Mesenteric fat pad (tissue), 1 donor: ENCODE data around the gene SYT17. TPM values are rescaled to one million over a fixed set of nuclear protein-coding genes. Genes with fewer than 3 reads are reported as not detected.

Experiments used
- DNase-seq: peaks from one replicate; pipeline ENCODE4 v3.0.0-alpha.2; 2020; ENCODE audit warnings: low spot score
- total RNA-seq: library from RNA; stranded (reverse); fragmentation: NEBNext Ultra II Directional; extraction: Animal tissue kit (Norgen Biotek cat#: 25700); gene quantifications from one replicate; pipeline ENCODE4 v1.2.1, GENCODE V29; 2021
- donor health status: DM: yes; HTN: yes; CAD: no.

Gene SYT17
- total RNA-seq, 1 donor from 2014 or later = 1.1 TPM

DNA sequence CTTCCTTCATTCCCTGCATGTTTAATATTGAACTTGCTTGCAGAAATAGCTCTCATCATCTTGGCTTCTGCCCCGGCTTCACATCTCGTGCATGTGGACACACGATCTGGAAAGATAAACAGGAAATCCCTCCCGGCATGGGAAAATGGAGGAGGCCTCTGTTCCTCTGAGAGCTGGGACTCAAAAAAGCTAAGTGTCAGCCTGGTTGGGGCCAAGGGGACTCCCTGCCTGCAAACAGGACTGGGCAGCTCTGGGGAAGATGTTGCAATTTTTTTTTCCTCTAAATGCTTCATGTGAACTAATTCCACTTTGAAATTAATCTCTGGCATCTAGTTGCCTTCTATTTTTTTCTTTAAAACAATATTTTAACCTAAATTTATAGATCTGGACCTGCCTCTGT lies 29.4 kb upstream of the SYT17 start:
- no peak for DNase-seq

GRCh38 chr16:19139436-19140091 lies 28.5 kb upstream of the SYT17 start:
- DNase-seq = no peak

DNA sequence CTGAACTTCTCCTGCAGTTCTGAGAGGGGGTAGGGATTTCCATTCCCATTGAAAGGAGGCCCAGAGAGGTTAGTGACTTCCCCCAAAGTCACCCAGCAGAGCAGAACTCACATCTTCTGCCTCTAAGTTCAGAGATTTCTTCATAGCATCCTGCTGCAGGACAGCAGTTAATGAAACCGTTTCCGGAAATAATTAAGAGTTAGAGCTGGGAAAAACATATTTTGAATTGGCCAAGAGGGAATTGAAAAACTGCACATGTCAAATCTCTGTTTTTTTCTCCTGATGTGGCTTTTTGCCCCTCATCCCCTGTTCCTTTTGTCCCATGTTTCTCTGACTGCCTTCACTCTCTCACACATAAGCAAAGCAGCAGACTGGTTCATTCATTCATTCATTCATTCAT lies 27.6 kb upstream of the SYT17 start:
- DNase-seq = no peak

DNA sequence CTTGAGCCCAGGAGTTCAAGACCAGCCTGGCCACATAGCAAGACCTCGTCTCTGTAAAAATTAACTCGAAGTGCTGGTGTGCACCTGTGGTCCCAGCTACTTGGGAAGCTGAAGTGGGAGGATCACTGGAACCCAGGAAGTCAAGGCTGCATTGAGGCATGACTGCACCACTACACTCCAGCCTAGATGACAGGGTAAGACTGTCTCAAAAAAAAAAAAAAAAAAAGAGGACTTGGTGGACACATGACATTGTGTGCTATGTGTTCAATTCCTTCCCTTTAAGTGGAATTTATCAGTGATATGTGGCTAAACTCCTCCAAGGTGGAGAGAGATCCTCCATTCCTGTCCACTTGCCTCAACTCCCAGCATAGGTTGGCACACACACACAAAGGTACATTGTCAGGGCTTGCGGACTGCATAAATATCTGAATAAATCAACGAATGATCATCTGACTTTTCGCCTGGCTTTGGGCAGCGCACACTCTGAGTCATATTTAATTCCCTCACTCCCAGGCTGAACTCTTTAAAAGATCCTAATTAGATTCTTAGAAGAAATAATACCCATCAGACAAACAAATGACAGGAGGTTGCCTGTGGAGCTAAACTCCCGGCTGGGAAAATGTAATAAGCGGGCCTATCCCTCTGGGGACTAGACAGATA lies 25.0 kb upstream of the SYT17 start:
- DNase-seq = no peak

- DNase-seq = no peak
Measured at GRCh38 chr16:19143599-19143956, 24.5 kb upstream of the SYT17 start.

DNA sequence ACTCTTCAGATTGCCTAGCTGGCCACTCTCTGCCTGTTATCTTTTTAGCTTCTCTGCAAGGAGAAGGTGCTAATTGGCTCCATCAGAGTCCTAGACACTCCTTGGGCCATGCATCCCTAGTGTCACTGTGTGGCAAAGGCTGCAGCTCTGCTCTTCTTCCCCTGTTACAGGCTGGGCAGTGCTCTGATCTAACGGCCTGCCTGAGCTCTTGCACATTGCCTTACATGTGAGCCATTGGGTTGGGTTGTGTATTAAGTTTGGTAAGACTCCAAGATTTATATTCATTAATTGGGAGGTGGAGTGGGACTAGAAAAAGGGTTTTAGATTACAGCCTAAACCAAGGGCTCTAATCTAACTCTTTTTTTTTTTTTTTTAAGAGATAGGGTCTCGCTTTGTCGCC lies 23.0 kb upstream of the SYT17 start:
- DNase-seq = no peak

DNA sequence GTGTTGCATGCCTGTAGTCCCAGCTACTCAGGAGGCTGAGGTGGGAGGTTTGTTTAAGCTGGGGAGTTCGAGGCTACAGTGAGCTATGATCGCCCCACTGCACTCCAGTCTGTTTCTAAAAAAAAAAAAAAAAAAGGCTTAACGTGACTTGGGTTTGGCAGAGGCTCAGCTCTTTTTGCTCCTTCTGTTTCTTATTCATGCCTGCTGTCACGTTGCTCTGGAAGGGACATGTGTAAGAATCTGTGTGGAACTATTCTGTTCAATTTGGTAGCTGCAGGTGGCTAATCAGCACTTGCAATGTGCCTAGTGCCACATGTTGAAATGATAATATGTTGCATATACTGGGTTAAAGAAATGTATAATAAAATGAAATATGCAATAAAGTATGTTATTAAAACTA lies 20.9 kb upstream of the SYT17 start:
- no peak for DNase-seq

DNA sequence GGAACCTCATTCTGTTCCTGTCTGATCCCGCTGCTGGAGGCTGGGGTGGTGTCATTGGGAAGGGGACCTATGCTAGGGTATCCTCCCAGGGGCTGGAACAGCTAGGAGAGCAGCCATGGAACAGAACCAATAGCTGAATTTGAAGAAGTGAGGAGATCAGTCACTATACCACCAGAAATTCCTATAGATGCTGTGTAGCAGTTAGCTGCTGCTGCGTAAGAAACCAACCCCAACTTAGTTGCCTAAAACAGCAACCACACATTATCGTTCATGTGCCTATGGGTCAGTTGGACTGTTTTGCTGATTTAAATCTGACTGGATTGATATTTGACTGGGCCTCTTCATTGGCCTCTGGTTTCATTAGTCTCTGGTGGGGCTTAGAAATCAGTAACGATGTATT lies 20.4 kb upstream of the SYT17 start:
- DNase-seq = no peak

DNA sequence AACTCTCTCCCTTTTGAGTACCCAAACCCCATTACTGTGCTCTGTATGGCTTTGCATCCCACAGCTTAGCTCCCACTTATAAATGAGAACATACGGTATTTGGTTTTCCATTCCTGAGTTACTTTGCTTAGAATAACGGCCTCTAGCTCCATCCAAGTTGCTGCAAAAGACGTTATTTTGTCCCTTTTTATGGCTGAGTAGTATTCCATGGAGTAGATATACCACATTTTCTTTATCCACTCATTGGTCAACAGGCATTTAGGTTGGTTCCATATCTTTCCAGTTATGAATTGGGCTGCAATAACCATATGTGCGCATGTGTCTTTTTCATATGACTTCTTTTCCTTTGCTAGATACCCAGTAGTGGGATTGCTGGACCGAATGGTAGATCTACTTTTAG lies 19.9 kb upstream of the SYT17 start:
- no peak for DNase-seq

- DNase-seq = no peak
Measured at GRCh38 chr16:19151310-19151709, 16.7 kb upstream of the SYT17 start.

- DNase-seq = no peak
Measured at GRCh38 chr16:19152042-19152441, 16.0 kb upstream of the SYT17 start.

- DNase-seq = no peak
Measured at GRCh38 chr16:19153876-19154275, 14.2 kb upstream of the SYT17 start.

GRCh38 chr16:19162085-19162484 lies 6.0 kb upstream of the SYT17 start:
- no peak for DNase-seq

DNA sequence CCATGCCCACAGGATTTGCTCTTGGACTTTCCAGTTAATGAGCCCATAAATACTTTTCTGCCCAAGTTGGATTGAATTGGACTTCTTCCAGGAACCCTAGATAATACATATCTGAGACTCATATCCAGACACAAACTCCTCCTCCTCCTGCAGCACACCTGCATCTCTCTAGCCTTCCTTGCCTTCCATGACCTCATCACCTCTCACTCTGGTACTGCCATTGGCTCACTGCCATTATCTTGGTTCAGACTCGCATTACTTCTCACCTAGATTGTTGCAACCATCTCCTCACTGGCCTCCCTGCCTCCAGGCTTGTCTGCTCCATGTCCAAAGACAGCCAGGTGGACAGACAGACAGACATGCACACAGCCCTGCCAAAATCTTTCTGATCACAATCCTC lies 4.8 kb upstream of the SYT17 start:
- no peak for DNase-seq

- no peak for DNase-seq
Measured at GRCh38 chr16:19164285-19164684, 3.8 kb upstream of the SYT17 start.

- no peak for DNase-seq
Measured at GRCh38 chr16:19165101-19165500, 2.9 kb upstream of the SYT17 start.

GRCh38 chr16:19166500-19166899 lies 1.5 kb upstream of the SYT17 start:
- no peak for DNase-seq

- no peak for DNase-seq
Measured at GRCh38 chr16:19168371-19169081, 486 bp downstream of the SYT17 start.

DNA sequence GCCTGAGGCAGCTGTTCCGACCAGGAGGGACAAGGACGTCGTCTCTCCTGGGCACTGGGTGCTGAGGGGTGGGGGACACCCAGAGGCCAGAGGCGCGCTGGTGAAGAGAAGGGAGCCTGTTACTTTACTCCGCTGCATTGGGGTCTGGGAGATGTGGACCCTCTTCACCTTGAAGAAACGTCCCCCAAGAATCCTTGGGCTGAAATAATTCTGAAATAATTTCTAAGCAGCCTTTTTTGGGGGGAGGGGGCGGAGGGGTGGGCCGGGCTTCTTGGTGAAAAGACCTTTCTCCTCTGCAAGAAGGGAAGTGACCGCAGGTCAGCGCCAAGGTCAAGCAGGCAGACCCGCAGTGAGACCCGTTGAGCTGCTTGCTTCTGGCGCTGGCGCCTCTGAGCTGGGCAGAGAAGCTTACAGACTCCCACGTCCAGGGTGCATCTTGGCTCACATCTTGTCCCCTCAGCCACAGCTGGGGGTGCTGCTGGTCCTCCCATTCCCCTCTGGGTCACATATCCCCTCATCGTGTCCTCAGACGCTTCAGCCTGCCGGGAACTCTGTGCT lies 1.1 kb downstream of the SYT17 start:
- DNase-seq = no peak

DNA sequence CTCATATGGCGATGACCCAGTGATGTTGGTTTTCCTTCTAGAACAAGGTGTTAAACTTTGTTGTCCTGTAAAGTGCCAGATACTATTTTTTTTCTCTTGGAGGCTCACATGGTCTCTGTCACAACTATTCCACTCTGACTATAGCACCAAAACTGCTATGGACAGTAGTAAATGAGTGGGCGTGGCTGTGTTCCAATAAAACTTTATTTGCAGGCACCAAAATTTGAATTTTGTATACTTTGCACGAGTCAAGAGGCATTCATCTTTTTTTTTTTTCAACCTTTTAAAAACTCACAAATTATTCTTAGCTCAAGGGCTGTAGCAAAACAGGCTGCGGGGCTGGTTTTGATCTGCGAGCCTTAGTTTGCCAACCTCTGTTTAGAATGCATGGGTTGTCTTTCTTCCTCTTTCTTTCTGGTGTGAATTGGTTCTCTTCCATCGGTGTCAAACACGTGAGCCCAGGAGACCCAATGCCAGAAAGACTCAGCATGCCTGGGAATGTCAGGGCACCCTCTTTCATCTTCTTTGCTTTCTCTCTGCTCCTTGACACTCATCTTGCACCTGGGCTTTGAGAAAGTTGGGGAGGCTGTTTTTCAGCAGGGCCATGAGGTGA lies 2.1 kb downstream of the SYT17 start:
- no peak for DNase-seq

- no peak for DNase-seq
Measured at GRCh38 chr16:19172098-19172780, 4.2 kb downstream of the SYT17 start.
